Peyer's patch (tissue), 4 donors: Measurements from ENCODE around the gene FLNA. TPM values are rescaled to one million over a fixed set of nuclear protein-coding genes. Genes with fewer than 3 reads are reported as not detected.
A peak's percentile ranks its signal among the peaks of the same experiment; 100 is the strongest.
"Not testable (repeated sequence)": the region's sequence is repeated elsewhere in the genome, so short reads cannot be mapped to it uniquely, and the experiment has no call there.

Experiments
- DNase-seq, 3 donors: peaks; one replicate each; pipeline ENCODE4 v3.0.0-alpha.2; 2017 to 2019
- H3K27ac ChIP-seq, 4 donors: fragments of 200-600 bp; sonication (generic); one replicate each; pipeline ENCODE4 v1.5.1; 2016 to 2019
- H3K27me3 ChIP-seq, 2 donors: fragments of 200-600 bp; sonication (generic); one replicate each; pipeline ENCODE4 v1.5.1; 2019
- H3K36me3 ChIP-seq, 3 donors: fragments of 200-600 bp; sonication (generic); one replicate each; pipeline ENCODE4 v1.5.1; 2016 to 2019
- H3K4me1 ChIP-seq, 4 donors: fragments of 200-600 bp; sonication (generic); one replicate each; pipeline ENCODE4 v1.5.1; 2016 to 2019
- H3K4me3 ChIP-seq, 4 donors: fragments of 200-600 bp; sonication (generic); 1 replicate in 3 of 4; 2 replicates in 1 of 4; pipeline ENCODE4 v1.5.1; 2016 to 2019; ENCODE audit warnings: mild to moderate bottlenecking in 1 of 4
- H3K9me3 ChIP-seq, 4 donors: fragments of 200-600 bp; sonication (generic); one replicate each; pipeline ENCODE4 v1.5.1; 2016 to 2019; ENCODE audit warnings: mild to moderate bottlenecking in 1 of 4
- POLR2A ChIP-seq, 2 donors: fragments of 450-650 bp; IDR thresholded peaks; one replicate each; pipeline ENCODE4 v1.5.1; 2017; ENCODE audit warnings: antibody characterized with exemption in 2 of 2, mild to moderate bottlenecking in 2 of 2, moderate library complexity in 2 of 2
- total RNA-seq, 4 donors: library from RNA; depleted of rRNA; stranded (reverse); fragments of >200 nt; gene quantifications; one replicate each; pipeline ENCODE4 v1.1.0, GENCODE V29; 2016
- TF ChIP-seq, protein P1 (sequence below), 6 experiments: fragments of 450-650 bp in 4 of 6; fragments of 200-600 bp in 2 of 6; sonication (generic) in 1 of 6; IDR thresholded peaks; one replicate each; pipeline ENCODE4 v1.5.1; 2017 to 2019; ENCODE audit warnings: antibody characterized with exemption in 6 of 6, mild to moderate bottlenecking in 3 of 6, moderate library complexity in 1 of 6

The FLNA gene
- total RNA-seq, 4 donors from 2014 or later = 143 to 663 (median 328) TPM

DNA sequence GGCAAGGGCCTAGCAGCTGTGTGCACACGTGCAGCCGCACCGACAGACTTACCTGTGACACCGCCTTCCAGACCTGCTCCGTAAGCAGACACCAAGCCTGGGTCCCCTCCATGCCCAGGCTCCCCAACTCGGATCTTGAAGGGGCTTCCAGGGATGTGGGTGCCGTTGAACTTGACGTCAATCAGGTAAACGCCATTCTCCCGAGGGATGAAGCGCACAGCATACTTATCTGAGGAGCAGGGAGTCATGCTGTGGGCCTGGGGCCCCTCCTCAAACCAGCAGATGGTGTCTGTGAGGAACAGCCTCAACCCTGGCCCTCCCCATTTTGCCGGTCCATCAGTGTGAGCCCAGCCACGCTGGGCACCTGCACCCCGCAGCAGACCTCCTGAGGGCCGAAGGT is 24.5 kb downstream of the FLNA start:
- peak overlapping the region in 1 of 4 donors; percentile 75 for H3K27ac ChIP-seq
- H3K36me3 ChIP-seq = peaks cover 0 to 42% (median 0%) of the 10 kb centered on the region in 3 donors
- H3K27me3 ChIP-seq = no peaks in the 10 kb centered on the region
- no peak overlapping the region for H3K4me3 ChIP-seq
- H3K4me1 ChIP-seq = peaks cover 0 to 4% (median 0%) of the 10 kb centered on the region in 4 donors
- DNase-seq = no peak
- TF ChIP-seq, protein P1, sequence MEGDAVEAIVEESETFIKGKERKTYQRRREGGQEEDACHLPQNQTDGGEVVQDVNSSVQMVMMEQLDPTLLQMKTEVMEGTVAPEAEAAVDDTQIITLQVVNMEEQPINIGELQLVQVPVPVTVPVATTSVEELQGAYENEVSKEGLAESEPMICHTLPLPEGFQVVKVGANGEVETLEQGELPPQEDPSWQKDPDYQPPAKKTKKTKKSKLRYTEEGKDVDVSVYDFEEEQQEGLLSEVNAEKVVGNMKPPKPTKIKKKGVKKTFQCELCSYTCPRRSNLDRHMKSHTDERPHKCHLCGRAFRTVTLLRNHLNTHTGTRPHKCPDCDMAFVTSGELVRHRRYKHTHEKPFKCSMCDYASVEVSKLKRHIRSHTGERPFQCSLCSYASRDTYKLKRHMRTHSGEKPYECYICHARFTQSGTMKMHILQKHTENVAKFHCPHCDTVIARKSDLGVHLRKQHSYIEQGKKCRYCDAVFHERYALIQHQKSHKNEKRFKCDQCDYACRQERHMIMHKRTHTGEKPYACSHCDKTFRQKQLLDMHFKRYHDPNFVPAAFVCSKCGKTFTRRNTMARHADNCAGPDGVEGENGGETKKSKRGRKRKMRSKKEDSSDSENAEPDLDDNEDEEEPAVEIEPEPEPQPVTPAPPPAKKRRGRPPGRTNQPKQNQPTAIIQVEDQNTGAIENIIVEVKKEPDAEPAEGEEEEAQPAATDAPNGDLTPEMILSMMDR (IDR thresholded peaks at IDR 0.05) = no peak
- no peak for TF ChIP-seq POLR2A (IDR thresholded peaks at IDR 0.05)
- no peaks in the 10 kb centered on the region for H3K9me3 ChIP-seq

DNA sequence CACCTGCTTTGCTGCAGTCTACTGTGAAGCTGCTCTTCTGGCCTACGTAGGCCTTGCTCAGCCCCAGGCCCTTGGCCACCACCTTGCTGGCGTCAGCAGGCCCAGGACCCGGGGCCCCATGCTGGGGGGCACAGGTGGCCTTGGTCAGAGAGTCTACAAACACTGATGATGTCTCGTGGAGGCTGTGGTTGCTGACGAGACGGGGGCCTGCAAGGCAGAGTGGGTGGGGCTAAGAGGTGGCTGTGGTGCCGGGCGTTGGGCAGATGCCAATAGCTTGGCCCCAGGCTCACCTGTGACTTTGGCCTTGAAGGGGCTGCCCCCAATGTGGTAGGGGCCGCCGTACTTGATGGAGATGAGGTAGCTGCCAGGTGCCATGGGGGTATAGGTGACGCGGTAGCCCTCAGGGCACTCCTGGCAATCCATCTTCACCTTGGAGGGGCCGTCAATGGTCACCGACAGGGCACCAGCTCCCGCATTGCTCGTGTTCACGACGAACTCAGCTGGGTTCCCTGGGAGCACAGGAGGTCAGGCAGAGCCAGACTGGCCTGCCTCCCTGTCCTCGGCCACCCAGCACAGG is 25.0 kb downstream of the FLNA start:
- Histone ChIP-seq H3K36me3 (peaks cover 0 to 40% (median 0%) of the 10 kb centered on the region in 3 donors), H3K27ac (peak overlapping the region in 1 of 4 donors; percentile 42), H3K27me3 (no peaks in the 10 kb centered on the region), H3K4me3 (no peak overlapping the region), H3K4me1 (peaks cover 0 to 4% (median 0%) of the 10 kb centered on the region in 4 donors), H3K9me3 (no peaks in the 10 kb centered on the region)
- DNase-seq = no peak
- TF ChIP-seq POLR2A (IDR thresholded peaks at IDR 0.05) = no peak
- TF ChIP-seq, protein P1 (IDR thresholded peaks at IDR 0.05) = no peak

DNA sequence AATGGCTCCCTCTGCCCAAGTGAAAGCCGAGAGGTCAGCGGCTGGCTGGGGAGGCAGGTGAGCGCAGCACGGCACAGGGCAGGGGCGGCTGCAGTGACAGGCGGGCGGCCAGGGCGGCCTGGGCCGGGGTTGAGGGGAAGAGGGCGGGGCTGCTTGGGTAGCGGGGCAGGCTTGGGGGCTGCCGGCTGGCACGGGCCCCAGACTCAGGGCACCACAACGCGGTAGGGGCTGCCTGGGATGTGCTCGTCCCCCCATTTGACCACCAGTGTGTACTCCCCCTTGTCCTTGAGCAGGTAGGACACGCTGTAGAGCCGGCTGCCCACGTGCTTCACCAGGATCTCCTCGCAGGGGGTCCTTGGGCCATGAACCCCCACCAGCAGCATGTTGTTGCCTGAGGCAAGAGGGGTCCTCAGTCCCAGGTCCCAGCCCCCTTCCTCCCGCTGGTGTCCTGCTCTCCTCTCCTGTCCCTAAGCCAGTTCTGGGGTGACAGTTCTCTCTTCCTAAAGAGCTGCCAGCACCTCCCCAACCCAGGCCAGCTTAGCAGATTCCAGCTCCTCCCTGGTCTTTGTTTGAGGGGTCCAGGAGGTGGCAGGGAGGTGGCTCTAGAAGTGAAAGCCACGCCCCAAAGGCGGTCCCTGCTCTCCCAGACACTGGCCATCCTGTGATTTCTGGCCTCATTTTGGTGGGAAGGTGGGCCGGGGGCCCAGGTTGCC is 25.6 kb downstream of the FLNA start:
- DNase-seq = no peak
- no peak for TF ChIP-seq POLR2A (IDR thresholded peaks at IDR 0.05)
- TF ChIP-seq, protein P1 (IDR thresholded peaks at IDR 0.05) = no peak
- no peak overlapping the region for H3K4me3 ChIP-seq
- H3K27me3 ChIP-seq = no peaks in the 10 kb centered on the region
- no peaks in the 10 kb centered on the region for H3K9me3 ChIP-seq
- H3K4me1 ChIP-seq = peaks cover 0 to 4% (median 0%) of the 10 kb centered on the region in 4 donors
- H3K27ac ChIP-seq = peak overlapping the region in 1 of 4 donors; percentile 42
- H3K36me3 ChIP-seq = peaks cover 0 to 33% (median 0%) of the 10 kb centered on the region in 3 donors

DNA sequence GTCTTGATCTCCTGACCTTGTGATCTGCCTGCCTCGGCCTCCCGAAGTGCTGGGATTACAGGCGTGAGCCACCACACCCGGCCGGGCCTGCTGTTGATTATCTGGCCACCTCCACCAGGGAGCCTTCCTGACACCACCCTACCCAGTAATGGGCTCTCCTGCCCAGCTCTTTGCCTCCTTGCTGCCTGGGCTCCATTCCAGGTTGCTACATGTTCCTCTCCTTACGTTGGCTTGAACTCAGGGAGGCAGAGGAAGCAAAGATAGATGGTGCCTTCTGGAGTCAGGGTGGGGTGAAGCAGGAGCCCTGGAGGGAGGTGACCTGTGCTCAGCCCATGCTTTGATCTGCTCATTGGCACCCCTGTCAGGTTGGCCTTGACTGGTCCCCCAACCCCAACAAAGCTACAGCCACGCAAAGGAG is 26.3 kb downstream of the FLNA start:
- Histone ChIP-seq H3K36me3 (peaks cover 0 to 27% (median 0%) of the 10 kb centered on the region in 3 donors), H3K27ac (peak overlapping the region in 1 of 4 donors; percentile 25), H3K4me3 (no peak overlapping the region), H3K9me3 (no peaks in the 10 kb centered on the region), H3K27me3 (no peaks in the 10 kb centered on the region), H3K4me1 (peaks cover 0 to 4% (median 0%) of the 10 kb centered on the region in 4 donors)
- DNase-seq = no peak
- TF ChIP-seq POLR2A (IDR thresholded peaks at IDR 0.05) = no peak
- TF ChIP-seq, protein P1 (IDR thresholded peaks at IDR 0.05) = no peak

DNA sequence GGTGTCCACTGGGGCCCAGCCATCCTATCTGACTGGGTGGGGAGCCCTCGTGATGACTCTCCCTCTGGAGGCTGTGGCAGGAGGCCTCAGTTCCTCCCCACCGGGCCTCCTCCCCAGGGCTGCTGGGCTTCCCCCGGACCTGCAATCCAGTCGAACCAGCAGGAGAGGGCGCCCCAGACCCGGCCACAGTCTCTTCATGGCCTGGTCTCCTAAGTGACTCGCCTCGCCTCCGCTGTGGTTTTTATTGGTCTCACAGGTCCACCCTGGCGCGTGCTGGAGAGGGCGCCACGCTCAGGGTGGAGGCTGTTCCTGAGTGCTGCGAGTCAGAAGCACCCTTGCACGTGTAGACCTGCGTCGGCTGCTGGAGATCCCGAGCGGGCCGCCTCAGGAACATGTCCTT is 30.8 kb downstream of the FLNA start:
- H3K36me3 ChIP-seq, DNase-seq, H3K4me1 ChIP-seq, H3K9me3 ChIP-seq, H3K4me3 ChIP-seq, H3K27me3 ChIP-seq, H3K27ac ChIP-seq: not testable (repeated sequence)

DNA sequence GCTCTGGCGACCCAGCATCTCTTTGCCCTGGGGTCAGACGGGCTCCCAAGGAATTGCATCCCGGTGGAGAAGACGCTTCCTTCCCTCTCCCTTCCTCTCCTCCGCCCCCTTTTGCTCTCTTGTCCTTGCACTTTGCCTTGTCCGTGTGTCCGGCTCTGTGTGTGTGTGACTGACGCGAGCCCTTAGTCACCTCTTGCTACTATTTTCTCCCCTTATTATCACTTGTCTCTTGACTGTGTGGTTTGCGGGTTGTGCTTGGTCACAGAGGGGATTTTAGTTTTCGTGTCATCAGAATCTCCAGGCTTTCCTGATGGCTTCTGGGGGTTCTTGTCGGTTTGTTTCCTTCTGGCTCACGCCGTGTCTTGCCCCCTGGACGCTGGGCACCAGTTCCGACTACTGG is 31.4 kb downstream of the FLNA start:
- DNase-seq, H3K27ac ChIP-seq, H3K4me1 ChIP-seq, H3K36me3 ChIP-seq, H3K9me3 ChIP-seq, H3K27me3 ChIP-seq, H3K4me3 ChIP-seq: not testable (repeated sequence)

DNA sequence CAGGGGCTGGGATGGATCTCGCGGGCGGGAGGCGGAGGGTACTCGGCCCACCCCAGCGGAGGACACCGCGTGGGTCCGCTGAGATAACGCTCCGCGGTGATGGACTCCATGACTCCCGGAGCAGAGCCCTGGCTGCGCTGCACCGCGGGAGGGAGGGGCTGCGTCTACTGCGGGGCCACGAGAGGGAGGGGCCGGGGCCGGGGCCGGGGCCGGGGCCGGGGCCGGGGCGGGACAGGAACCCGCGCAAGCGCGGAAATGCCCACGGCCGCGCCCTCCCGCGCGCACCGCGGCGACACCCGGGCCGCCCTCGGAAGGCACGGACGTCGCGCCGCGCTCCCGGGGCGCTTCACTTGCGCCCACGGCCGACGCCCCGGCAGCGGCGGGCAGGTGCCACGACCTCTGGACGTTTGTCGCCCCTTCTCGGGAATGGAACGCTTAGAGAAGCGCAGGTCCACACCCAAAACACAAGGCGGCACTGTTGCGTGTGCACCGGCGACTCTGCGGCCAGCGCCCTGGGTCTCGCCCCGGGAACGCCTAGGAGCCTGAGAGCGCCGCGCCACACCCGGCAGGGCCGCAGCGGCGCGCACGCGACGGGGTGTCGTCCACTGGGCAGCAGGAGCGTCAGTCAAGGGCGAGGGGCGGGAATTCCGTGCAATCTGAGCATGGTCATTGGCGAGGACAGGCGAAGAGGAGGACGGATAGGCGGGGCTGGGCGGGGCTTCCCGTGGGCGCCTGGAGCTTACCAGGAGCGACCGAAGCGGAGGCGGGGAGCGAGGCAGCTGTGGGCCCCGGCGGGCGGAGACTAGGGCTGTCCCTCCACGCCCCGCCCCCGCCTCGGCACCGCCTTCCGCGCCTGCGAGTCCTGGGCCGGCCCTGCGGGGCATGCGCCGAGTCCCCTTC is 32.8 kb downstream of the FLNA start:
- H3K27me3 ChIP-seq, DNase-seq, H3K36me3 ChIP-seq, H3K4me1 ChIP-seq, H3K9me3 ChIP-seq: not testable (repeated sequence)
- peak overlapping the region in 1 of 4 donors; percentile 52 for H3K27ac ChIP-seq
- H3K4me3 ChIP-seq = peak overlapping the region in 1 of 4 donors; percentile 15
